ENCODE data around the gene TXNDC12. TPM values are rescaled to one million over a fixed set of nuclear protein-coding genes. Genes with fewer than 3 reads are reported as not detected.
"Not testable (repeated sequence)": the region's sequence is repeated elsewhere in the genome, so short reads cannot be mapped to it uniquely, and the experiment has no call there.

The TXNDC12 gene
- total RNA-seq: 28.5 TPM

DNA sequence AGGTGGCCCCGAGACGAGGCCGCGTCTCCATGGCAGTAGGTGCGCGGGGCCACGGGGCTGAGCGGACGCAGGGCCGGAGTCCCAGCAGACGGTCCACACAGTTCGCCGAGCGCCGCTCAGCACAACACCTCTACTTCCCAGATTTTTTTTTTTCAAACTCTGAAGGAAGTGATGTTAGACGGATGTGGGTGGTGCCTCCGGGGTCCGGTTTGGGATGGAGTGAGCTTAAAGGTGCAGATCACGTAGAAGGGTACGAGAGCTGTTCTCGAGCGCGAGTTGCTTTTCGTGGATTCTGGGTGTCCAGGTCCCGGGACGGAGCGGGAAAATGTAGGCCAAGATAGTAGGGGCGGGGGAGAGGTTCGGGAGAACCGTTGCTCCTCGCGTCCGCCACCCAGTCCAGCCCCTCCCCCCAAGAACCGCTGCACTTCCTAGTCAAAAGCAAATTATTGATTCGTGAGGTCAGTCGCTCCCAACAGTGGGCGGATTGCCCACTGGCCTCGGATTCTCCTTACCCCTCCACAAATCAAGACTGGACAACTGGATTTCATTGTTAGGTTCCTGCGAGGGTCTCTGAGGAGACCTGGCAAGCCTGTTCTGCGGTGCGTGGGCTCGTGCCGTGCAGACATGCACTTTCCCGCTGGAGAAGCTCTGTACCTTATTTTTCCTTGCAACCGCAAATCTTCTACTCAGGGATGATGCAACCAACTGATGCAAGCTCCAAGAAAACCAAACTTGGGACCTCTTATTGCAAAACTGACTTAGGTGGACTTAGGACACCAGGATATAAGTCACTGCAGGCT, at the start of gene TXNDC12:
TXNDC12 (minus strand) TSS at position 126 of the 800 bp plus-strand sequence; CDS start at position 31, 95 bp downstream.
- peak; percentile 86 to 87 for TF ChIP-seq POLR2AphosphoS5 (IDR thresholded peaks at IDR 0.05; ENCODE audit: insufficient read depth in 1 of 2, low read depth in 1 of 2)
- TF ChIP-seq, protein P1, sequence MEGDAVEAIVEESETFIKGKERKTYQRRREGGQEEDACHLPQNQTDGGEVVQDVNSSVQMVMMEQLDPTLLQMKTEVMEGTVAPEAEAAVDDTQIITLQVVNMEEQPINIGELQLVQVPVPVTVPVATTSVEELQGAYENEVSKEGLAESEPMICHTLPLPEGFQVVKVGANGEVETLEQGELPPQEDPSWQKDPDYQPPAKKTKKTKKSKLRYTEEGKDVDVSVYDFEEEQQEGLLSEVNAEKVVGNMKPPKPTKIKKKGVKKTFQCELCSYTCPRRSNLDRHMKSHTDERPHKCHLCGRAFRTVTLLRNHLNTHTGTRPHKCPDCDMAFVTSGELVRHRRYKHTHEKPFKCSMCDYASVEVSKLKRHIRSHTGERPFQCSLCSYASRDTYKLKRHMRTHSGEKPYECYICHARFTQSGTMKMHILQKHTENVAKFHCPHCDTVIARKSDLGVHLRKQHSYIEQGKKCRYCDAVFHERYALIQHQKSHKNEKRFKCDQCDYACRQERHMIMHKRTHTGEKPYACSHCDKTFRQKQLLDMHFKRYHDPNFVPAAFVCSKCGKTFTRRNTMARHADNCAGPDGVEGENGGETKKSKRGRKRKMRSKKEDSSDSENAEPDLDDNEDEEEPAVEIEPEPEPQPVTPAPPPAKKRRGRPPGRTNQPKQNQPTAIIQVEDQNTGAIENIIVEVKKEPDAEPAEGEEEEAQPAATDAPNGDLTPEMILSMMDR (IDR thresholded peaks at IDR 0.05): no peak
- TF ChIP-seq POLR2A (IDR thresholded peaks at IDR 0.05): peak in 1 of 2 donors; percentile 51
- intact Hi-C loops (cut with DNase I): no loop called here

DNA sequence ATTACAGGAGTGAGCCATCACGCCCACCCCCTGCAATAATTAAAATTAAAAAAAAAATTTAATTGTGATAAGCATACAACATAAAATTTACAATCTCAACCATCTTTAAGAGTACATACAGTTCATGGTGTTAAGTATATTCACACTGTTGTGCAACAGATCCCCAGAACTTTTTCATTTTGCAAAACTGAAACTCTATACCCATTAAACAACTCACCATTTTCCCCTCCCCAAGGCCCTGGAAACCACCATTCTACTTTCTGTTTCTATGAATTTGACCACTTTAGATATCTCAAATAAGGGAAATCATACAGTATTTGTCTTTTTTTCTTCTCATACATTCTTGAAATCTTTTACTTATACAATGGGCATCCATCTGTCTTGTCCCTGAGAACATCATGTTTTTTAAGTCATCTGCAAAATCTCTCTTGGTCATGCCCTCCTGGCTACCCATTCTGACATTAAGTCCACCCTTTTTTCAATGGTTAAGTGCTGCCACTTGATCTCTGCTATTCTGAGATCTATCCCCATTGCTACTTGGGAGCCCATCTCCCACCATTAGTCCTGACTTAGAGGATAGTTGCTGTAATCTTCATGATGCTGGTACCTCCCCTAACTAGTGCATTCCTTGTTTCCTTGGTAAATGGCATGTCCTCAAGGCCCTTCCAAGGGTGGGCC, 47.5 kb upstream of the TXNDC12 start:
- H3K9me3 ChIP-seq: no peaks in the 10 kb centered on the region
- H3K4me1 ChIP-seq: no peaks in the 10 kb centered on the region
- H3K27ac ChIP-seq: no peak overlapping the region
- DNase-seq (ENCODE audit: extremely low spot score in 2 of 2): no peak
- TF ChIP-seq POLR2AphosphoS5 (IDR thresholded peaks at IDR 0.05; ENCODE audit: insufficient read depth in 1 of 2, low read depth in 1 of 2) (no peak), POLR2A (IDR thresholded peaks at IDR 0.05) (no peak)
- TF ChIP-seq, protein P1 (IDR thresholded peaks at IDR 0.05): no peak
- no peaks in the 10 kb centered on the region for H3K36me3 ChIP-seq
- no peaks in the 10 kb centered on the region for H3K27me3 ChIP-seq
- no peak overlapping the region for H3K4me3 ChIP-seq
- intact Hi-C loops (cut with DNase I): no loop called here

More for the DNA sequence above, at the start of gene TXNDC12:
- H3K9me3 ChIP-seq: no peaks in the 10 kb centered on the region
- no peaks in the 10 kb centered on the region for H3K27me3 ChIP-seq
- peaks cover 50% of the 10 kb centered on the region for H3K4me1 ChIP-seq
- peaks cover 0 to 5% of the 10 kb centered on the region in 2 donors for H3K36me3 ChIP-seq
- peak within 1 kb of the TSS; percentile 85 for H3K27ac ChIP-seq
- DNase-seq (ENCODE audit: extremely low spot score in 2 of 2): peak in 1 of 2 donors; percentile 90
- H3K4me3 ChIP-seq: peak within 1 kb of the TSS; percentile 79 to 99

DNA sequence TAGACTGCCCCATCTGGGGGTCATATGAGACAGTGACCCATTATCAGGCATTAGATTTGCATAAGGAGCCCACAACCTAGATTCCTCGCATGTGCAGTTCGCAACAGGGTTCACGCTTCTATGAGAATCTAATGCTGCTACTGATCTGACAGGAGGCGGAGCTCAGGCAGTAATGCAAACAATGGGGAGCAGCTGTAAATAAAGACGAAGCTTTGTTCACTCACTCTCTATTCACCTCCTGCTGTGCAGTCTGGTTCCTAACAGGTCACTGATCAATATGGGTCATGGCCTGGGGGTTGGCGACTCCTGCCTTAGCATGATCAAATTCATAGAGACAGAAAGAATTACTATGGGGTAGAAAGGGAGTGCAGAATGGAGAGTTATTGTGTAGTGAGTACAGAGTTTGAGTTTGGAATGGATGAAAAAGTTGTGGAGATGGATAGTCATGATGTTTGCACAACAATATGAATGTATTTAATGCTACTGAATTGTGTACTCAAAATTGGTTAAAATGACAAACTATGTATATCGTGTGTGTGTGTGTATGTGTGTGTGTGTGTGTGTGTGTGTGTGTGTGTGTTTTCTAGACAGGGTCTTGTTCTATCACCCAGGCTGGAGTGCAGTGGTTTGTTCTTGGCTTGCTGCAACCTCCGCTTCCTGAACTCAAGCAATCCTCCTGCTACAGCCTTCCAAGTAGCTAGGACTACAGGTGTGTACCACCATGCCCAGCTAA, 43.3 kb upstream of the TXNDC12 start:
- peak in 1 of 2 donors; percentile 29 for DNase-seq (ENCODE audit: extremely low spot score in 2 of 2)
- TF ChIP-seq, protein P1 (IDR thresholded peaks at IDR 0.05): no peak
- intact Hi-C loops (cut with DNase I): no loop called here

DNA sequence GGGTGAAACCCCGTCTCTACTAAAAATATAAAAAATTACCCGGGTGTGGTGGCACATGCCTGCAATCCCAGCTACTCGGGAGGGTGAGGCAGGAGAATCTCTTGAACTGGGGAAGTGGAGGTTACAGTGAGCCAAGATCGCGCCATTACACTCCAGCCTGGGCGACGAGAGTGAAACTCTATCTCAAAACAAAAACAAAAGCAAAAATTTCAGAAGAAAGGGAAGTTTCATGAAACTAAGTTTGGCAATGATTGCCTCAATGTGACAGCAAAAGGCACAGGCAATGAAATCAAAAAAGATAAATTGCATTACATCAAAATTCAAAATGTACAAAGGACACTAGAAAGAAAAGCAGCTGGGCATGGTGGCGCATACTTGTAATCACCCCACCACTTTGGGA, 41.2 kb upstream of the TXNDC12 start:
- no peak for DNase-seq (ENCODE audit: extremely low spot score in 2 of 2)
- no peak overlapping the region for H3K27ac ChIP-seq
- intact Hi-C loops (cut with DNase I): no loop called here
- H3K4me1 ChIP-seq: no peaks in the 10 kb centered on the region
- TF ChIP-seq, protein P1 (IDR thresholded peaks at IDR 0.05): no peak
- no peak for TF ChIP-seq POLR2A (IDR thresholded peaks at IDR 0.05)
- no peak for TF ChIP-seq POLR2AphosphoS5 (IDR thresholded peaks at IDR 0.05; ENCODE audit: insufficient read depth in 1 of 2, low read depth in 1 of 2)
- no peak overlapping the region for H3K4me3 ChIP-seq
- no peaks in the 10 kb centered on the region for H3K9me3 ChIP-seq
- peaks cover 0 to 6% of the 10 kb centered on the region in 2 donors for H3K36me3 ChIP-seq
- H3K27me3 ChIP-seq: no peaks in the 10 kb centered on the region

More for the DNA sequence above, 43.3 kb upstream of the TXNDC12 start:
- H3K27ac ChIP-seq: no peak overlapping the region
- H3K27me3 ChIP-seq: no peaks in the 10 kb centered on the region
- H3K9me3 ChIP-seq: no peaks in the 10 kb centered on the region
- no peaks in the 10 kb centered on the region for H3K4me1 ChIP-seq
- H3K36me3 ChIP-seq: no peaks in the 10 kb centered on the region
- no peak overlapping the region for H3K4me3 ChIP-seq

DNA sequence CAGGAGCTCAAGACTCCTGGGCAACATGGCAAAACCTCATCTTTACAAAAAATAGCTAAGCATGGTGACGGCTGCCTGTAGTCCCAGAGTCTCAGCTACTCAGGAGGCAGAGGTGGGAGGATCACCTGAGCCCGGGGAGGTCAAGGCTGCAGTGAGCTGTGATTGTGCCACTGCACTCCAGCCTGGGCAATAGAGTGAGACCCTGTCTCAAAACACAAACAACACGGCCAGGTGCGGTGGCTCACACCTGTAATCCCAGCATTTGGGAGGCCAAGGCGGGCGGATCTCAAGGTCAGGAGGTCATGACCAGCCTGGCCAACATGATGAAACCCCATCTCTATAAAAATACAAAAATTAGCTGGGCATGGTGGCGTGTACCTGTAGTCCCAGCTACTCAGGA, 39.3 kb upstream of the TXNDC12 start:
- H3K9me3 ChIP-seq; intact Hi-C loops (cut with DNase I); H3K4me3 ChIP-seq; H3K27ac ChIP-seq; H3K4me1 ChIP-seq; H3K27me3 ChIP-seq; DNase-seq (ENCODE audit: extremely low spot score in 2 of 2): not testable (repeated sequence)
- H3K36me3 ChIP-seq: peaks cover 0 to 17% of the 10 kb centered on the region in 2 donors

DNA sequence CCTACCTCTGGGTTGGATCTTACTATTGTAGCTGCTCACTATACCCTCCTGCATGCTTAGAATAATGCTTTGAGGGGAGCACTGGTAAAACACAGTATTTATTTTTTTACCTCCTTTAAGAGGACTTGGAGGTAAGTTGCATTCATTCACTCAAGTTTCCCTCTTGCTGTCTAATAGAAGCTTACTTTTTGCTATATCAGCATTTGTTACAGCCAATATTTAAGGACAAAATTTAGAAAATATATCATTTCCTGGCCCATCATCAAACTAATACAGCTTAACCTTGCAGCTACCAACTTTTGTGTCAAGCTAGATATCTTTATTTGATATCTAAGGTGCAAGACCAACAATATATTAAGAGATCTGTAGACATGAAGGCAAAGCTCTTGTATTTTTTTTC, 32.9 kb upstream of the TXNDC12 start:
- intact Hi-C loops (cut with DNase I): not testable (repeated sequence)

More for the DNA sequence above, 32.9 kb upstream of the TXNDC12 start:
- not testable (repeated sequence) for H3K27me3 ChIP-seq; DNase-seq (ENCODE audit: extremely low spot score in 2 of 2); H3K9me3 ChIP-seq; H3K4me3 ChIP-seq; H3K4me1 ChIP-seq; H3K27ac ChIP-seq
- peaks cover 0 to 43% of the 10 kb centered on the region in 2 donors for H3K36me3 ChIP-seq
